Activated CD8-positive, alpha-beta memory T cell treated with anti-CD3 and anti-CD28 coated beads for 36 hours (primary cell): ENCODE data around the gene ZBTB7B. TPM values are rescaled to one million over a fixed set of nuclear protein-coding genes. Genes with fewer than 3 reads are reported as not detected.

ENCODE experiments used
- CTCF ChIA-PET: fragments of 350-600 bp; sonication (Branson Sonifier 250); formaldehyde crosslinking; loops from one replicate; lab custom pipeline; 2021; ENCODE audit warnings: antibody characterized with exemption; lab: Charles Lee
- POLR2A ChIA-PET: fragments of 350-600 bp; sonication (Branson Sonifier 250); formaldehyde crosslinking; loops from one replicate; lab custom pipeline; 2021; ENCODE audit warnings: antibody characterized with exemption; lab: Charles Lee
- total RNA-seq, 2 experiments: library from RNA; stranded (reverse); gene quantifications; one replicate each; pipeline ENCODE4 v1.2.3, GENCODE V29; 2021

ZBTB7B gene
- total RNA-seq, 2 experiments from 2014 or later: 33.4 to 34.3 TPM

DNA sequence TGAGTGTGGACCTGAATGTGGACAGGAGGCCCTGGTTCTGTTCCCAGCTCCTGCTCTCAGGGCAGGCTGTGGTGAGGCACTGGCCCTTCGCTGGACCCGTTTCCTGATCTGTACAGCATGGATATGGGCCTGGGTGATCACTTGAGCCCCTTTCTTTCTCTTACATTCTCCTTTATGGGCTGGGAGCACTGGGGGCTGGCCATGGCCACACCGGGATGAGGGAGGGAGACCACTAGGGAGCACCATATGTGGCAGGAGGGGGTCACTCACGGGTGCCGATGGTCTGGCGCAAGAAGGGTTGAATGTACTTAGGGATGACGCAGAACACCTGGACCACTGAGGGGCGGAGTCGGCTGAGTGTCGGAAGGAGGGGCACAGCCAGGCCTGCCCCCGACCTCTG, 28.3 kb downstream of the ZBTB7B start:
- ChIA-PET POLR2A (interaction anchor here (0.6 kb wide), 1 partner anchor 121 kb away, joined by 6 read pairs; no protein-coding TSS in a partner anchor), CTCF (interaction anchor here (1.0 to 1.1 kb wide), 2 partner anchors 14 to 72 kb away, joined by 3 to 4 read pairs; no protein-coding TSS in a partner anchor)

DNA sequence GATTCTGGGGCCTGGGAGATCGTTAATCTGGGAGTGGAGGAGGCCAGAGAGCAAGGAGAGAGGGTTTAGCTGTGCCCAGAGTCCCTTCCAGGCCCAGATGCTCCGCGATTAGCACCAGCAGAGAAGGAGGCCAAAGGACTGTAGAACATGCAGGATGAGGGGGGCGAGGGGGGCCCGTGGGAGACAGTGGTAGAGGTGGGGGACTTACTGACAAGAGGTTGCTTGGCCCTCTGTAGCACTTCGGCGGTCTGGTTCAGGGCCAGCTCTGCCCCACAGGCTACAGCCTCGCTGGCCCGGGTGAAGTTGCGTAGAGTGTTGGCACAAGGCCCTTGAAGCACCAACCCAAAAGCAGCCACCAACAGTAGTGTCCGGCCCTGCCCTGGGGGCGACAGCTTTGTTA, 30.3 kb downstream of the ZBTB7B start:
- ChIA-PET CTCF (interaction anchor here (1.6 to 2.1 kb wide), 2 partner anchors 12 to 52 kb away, joined by 6 to 7 read pairs; no protein-coding TSS in a partner anchor), POLR2A (no interaction called here)

DNA sequence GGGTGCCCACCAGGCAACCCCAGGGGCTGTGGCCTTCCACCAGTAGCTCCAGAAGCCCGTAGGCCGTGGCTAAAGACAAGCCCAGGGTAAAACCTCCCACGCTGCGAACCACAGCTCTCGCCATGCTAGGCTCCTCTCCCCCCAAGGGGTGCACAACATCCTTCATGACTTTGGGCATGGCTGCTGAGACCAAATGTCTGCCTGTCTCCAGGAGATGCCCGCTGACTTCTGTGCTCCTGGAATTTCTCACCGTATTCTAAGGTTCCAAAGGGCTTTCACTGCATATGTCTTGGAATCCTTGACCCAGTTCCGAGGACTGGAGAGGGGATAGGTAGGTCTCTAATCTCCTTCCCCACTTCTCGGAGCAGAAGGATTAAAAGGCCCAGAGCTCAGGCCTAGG, 30.9 kb downstream of the ZBTB7B start, which contains the start of the genes DCST1 and DCST2:
Gene DCST1, plus strand, starts transcription at position 301 of the 400 bp plus-strand sequence. CDS start 213 bp downstream, outside the sequence.
Gene DCST2, minus strand, starts transcription at position 258 of the 400 bp plus-strand sequence. Its CDS starts 80 bp downstream, at position 178.
- CTCF ChIA-PET: interaction anchor here (1.0 to 2.1 kb wide), 3 partner anchors 11 to 52 kb away, joined by 3 to 7 read pairs (median 6); no protein-coding TSS in a partner anchor
- POLR2A ChIA-PET: no interaction called here

DNA sequence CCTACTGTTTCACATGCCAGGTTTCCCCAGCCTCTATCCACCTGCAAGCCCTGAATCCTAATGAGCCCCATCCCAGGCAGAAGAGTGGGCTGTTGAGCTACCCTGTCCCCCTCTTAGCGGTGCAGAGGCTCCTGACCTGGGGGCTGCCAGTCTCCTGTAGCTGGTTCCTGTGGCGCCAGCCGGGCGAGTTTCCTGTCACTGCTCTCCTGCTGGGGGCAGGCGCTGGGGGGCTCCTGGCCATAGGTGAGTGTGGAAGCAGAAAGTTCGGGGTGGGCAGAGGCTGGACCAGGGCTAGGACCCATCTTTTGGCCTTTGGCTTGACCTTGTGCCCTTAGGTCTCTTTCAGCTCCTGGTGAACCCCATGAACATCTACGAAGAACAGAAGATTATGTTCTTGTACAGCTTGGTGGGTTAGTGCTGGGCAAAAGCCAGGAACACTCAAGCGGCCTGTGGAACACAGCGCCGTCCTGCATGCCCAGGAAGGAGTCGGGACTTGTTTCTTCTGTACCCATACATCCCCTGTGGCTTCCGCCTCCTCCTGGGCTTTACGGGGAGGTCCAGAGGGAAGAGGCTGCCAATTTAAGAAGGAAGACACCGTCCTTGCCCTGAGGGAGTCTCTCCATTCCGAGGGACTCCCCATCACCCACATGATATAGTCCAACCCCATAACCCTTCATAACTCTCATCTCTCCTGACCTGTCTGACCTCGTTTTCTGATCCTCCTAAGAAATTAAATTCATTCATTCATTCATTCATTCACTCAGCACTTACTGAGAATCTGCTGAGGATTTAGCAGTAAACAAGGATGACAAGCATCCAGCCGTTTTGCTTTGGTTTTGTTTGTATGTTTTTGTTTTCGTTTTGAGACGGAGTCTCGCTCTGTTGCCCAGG, 32.0 kb downstream of the ZBTB7B start:
- POLR2A ChIA-PET: no interaction called here
- CTCF ChIA-PET: interaction anchor here (1.0 to 2.1 kb wide), 3 partner anchors 17 to 51 kb away, joined by 3 to 6 read pairs (median 4); no protein-coding TSS in a partner anchor

DNA sequence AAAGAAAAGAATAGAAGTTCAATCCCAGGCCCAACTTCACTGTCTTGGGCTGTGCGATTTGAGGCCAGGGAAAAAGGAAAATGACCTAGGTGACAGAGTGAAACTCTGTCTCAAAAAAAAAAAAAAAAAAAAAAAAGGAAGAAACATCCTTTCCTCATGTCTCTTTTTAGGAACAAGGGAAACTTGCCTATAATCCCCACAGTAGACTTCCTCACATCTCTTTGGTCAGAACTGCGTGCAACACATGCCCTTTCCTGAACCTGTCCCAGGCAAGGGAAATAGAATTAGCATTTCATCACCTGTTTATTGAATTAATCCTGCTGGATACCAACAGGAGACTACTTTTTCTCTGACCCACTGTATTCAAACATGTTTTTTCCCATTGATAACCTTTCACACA, 33.3 kb downstream of the ZBTB7B start:
- CTCF ChIA-PET: interaction anchor here (1.1 kb wide), 1 partner anchor 19 kb away, joined by 4 read pairs; no protein-coding TSS in a partner anchor
- POLR2A ChIA-PET: no interaction called here

DNA sequence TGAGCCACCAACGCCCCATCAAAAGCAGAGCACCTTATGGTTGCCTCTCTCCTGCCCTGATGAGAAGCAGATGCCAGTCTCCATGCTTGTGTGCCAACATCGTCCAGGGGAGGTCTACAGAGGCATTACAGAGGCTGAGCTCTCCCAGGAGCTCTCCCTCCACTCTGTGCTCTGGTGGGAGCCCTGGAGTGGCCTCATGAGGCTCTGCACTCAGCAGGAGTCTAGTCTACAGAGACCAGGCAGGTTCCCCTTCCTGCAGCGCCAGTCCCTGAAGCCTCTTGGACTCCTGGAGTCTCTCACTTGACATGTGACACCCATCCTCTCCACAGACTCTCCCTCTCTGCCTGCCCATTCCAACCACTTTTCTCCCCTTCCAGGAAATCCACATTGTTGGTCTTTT, 34.4 kb downstream of the ZBTB7B start:
- ChIA-PET CTCF (interaction anchor here (2.4 kb wide), 1 partner anchor 14 kb away, joined by 8 read pairs; the partner anchor contains the start of gene ADAM15), POLR2A (no interaction called here)

DNA sequence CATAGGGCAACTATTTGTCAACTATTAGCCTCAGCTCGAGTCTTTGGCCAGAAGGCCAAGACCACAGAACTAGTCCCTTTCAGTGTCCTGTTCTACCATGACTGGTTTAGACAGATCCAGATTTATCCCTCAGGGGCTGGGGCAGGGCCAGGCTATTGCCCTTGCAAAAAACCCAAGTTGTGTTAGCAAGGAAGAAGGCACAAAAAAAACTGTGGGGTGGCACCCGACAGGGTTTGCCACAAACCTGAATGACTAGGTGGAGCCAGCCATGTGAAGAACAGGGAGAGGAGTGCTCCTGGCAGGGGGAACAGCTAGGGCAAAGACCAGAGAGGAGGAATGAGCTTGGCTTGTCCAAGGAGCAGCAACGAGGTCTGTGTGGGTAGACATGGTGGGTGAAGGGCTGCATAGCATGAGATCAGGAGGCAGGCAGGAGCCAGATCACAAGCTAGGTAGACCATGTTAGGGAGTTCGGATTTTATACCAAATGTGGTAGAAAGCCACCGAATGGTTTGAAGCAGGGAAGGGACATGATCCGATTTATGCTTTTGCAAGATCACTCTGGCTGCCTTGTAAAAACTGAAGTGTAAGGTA, 35.3 kb downstream of the ZBTB7B start:
- ChIA-PET POLR2A (no interaction called here), CTCF (interaction anchor here (1.0 to 2.4 kb wide), 3 partner anchors 13 to 39 kb away, joined by 3 to 8 read pairs (median 4); partner anchors contain the start of gene ADAM15)

DNA sequence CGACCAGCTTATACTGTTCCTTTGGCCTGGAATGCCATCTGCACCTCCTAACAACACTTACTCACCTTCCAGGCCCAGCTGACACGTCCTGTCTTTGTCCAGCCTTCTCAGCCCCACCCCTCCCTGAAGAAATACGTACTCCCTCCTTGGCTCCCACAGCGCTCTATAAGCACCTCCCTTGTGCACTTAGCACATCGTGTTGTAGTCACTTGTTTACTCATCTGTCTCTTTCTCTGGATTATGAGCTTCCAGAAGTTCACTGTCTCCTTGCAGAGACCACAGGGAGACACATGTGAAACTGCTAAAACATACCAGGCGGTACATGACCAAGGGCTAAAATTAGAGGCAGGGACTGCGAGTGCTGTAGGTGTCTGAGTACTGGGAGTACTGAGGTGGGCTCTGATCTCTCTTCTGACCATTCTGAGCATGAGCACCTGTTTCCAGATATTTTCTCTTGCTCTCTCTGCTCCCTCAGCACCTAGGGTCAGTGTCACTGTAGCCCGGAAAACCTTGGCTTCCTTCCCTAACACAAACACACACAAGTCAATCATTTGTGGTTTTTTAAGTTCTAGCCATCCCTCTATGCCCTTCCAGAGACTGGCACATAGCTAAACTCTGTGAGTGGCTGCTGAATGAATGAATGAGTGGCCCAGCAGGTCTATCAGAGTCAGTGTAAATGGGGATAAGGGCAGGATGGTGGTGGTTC, 36.2 kb downstream of the ZBTB7B start:
- POLR2A ChIA-PET: no interaction called here
- CTCF ChIA-PET: interaction anchor here (0.5 to 2.4 kb wide), 5 partner anchors 12 to 73 kb away, joined by 3 to 8 read pairs (median 4); partner anchors contain the start of gene ADAM15

DNA sequence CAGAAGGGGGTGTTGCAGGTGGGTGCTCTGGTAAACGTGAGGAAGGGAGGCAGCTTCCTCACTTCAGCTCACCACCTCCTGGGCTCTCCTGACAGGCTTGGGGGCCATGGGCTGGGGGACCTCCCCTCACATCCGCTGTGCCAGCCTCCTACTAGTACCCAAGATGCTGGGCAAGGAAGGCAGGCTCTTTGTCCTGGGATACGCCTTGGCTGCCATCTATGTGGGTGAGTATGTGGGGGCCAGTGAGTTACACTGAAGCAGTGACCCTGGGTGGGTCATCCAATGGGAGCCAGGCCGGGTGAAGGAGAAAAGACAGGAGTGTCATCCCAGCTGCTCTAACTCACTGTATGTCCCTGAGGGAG, 36.7 kb downstream of the ZBTB7B start:
- CTCF ChIA-PET: interaction anchor here (0.5 to 2.4 kb wide), 6 partner anchors 12 to 72 kb away, joined by 3 to 8 read pairs (median 4); partner anchors contain the start of gene ADAM15
- POLR2A ChIA-PET: no interaction called here

DNA sequence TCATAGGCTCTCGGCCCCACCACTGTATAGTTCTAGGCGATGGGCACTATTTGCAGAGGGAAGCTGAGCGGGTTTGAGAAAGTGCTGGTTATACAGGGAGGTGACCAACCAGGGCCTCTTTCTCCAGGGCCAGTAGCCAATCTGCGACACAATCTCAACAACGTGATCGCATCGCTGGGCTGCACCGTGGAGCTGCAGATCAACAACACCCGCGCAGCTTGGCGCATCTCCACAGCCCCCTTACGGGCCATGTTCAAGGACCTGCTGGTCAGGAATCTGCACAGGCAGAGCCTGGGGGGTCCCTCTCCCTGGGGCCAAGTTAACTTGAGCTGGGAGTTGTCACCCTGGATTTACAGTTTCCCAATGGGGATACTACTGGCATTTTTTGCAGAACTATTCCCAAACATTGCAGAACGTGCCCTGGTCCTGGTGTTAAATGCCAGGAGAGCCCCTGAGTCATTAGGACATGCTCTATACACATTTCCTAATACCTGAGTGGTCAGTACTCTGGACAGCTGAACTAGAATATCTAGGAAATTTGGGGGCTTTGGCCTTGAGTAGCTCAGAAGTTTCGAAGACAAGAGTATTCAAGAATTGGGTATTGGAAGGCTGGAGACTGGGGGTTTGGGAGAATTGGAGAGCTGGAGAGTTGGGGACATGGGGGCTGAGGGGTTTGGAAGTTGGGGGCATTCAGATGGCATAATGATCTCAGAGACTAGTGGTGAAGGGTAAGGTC, 37.9 kb downstream of the ZBTB7B start:
- POLR2A ChIA-PET: no interaction called here
- CTCF ChIA-PET: interaction anchor here (1.1 to 5.8 kb wide), 5 partner anchors 20 to 44 kb away, joined by 3 to 30 read pairs (median 6); partner anchors contain the start of gene EFNA4

DNA sequence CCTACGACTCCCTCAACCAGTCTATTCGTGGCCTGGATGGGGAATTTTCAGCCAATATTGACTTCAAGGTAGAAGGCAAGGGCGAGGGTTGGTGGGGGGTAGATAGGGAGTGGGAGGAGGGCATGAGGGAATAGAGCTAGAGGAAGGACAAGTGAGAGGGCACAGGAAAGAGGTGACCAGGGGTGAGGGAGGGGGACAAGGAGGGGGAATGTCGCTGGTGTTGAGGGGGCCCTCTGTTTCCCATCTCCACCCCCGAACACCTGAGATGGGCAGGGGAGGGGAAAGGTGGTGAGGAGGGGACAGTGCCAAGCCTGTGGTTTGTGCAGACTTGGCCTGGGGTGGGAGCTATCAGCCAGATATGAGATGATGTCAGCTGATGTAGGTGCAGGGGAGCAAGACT, 40.2 kb downstream of the ZBTB7B start:
- CTCF ChIA-PET: interaction anchor here (0.6 to 5.8 kb wide), 6 partner anchors 8 to 124 kb away, joined by 3 to 30 read pairs (median 5); partner anchors contain the start of gene ADAM15
- POLR2A ChIA-PET: no interaction called here

DNA sequence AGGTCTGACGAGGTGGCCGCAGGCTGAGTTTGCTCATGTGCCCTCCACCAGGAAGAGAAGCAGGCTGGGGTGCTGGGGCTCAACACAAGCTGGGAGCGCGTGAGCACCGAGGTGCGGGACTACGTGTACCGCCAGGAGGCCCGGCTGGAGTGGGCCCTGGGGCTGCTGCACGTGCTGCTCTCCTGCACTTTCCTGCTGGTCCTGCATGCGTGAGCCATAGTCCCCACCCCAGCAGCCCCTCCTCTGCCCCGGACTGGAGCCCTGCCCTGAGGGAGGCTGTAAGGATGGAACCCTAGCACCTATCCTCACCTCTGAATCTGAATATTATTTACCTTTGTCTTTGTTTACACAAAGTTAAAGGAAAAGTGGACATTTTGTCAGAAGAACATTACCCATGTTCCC, 40.7 kb downstream of the ZBTB7B start:
- CTCF ChIA-PET: interaction anchor here (1.0 to 5.8 kb wide), 10 partner anchors 9 to 129 kb away, joined by 3 to 32 read pairs (median 6); partner anchors contain the start of genes DCST1, DCST2 and KRTCAP2
- POLR2A ChIA-PET: no interaction called here

DNA sequence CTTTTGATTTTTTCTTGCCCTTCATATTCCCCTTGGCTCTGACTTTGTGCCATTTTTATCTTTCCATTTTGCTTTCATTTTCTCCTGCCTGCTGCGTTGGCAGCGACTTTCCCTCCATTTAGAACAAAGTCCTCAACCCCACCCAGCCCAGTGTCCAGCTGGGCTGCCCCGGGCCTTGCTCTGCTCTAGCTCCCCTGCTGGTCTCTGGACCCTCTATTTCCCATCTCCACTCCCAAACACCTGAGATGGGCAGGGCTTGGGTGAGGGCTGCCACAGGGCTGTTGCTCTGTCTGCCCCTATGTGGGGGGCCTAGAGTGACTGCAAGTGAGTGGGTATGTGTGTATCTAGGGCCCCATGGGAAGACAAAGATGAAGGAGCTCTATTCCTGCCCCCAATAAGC, 41.2 kb downstream of the ZBTB7B start:
- CTCF ChIA-PET: interaction anchor here (0.9 to 5.8 kb wide), 15 partner anchors 9 to 129 kb away, joined by 3 to 32 read pairs (median 6); partner anchors contain the start of genes DCST1, DCST2, EFNA3 and KRTCAP2

DNA sequence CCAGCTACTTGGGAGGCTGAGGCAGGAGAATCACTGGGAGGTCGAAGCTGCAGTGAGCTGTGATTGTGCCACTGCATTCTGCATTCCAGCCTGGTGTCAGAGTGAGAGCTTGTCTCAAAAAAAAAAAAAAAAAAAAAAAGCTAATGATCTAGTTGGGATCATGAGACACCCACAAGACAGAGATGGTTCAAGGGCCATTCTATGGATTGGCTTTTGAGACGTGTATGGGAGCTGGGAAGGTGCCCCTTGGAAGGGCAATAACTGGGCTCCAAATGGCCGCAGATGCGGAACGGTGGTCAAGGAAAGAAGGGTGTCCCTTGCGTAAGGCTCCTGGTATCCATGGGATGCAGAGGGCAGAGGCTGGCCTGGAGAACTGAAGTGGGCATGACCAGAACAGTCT, 41.8 kb downstream of the ZBTB7B start:
- ChIA-PET CTCF (interaction anchor here (0.6 to 5.8 kb wide), 21 partner anchors 8 to 492 kb away, joined by 3 to 32 read pairs (median 5); partner anchors contain the start of genes DCST1, DCST2, EFNA3 and KRTCAP2), POLR2A (interaction anchor here (0.6 kb wide), 1 partner anchor 64 kb away, joined by 7 read pairs; no protein-coding TSS in a partner anchor)

More for the DNA sequence above, 41.2 kb downstream of the ZBTB7B start:
- POLR2A ChIA-PET: interaction anchor here (0.6 kb wide), 1 partner anchor 64 kb away, joined by 7 read pairs; no protein-coding TSS in a partner anchor

DNA sequence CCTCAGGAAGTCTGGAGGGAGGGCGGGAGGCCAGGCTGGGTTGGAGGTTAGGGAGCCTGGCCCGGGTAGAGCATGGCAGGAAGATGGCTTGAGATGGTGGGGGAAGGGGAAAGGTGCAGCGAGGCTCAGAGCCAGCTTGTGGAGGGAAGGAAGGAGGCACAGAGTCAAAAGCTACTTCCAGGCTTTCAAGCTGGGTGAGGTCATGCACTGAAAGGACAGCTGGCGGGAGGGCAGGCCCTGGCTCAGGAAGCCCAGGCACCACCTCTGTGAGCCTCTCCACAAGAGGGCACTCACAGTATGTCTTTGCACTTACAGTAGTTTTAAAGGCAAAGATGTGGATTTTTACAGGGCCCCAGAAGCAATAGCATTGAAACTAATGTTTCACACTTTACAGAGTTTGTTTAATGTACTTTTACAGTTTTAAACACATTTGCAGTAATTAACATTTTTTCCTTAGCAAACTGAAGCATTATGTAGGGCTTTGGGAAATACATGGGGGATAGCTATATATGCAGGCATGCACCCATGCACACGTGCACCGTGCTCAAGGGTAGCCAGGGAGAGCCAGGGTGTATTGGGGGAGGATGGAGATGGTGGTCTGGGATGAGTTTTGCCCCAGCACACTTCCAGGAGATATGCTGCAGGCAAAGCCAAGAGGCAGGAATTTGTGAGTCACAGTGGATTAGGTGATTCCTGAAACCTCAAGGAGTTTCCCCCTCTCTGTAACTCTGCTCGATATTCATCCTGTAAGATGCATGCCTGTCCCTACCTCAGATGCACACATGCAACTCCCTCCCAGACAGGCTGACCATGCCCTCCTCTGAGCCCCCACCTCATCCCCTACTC, 42.4 kb downstream of the ZBTB7B start:
- CTCF ChIA-PET: interaction anchor here (0.6 to 5.8 kb wide), 21 partner anchors 9 to 491 kb away, joined by 3 to 32 read pairs (median 6); partner anchors contain the start of genes DCST1, DCST2, EFNA3 and EFNA4
- POLR2A ChIA-PET: no interaction called here
